Neural progenitor cell (in vitro differentiated cells): Measurements from ENCODE around the gene ZC3H18.

ENCODE experiments used
- CTCF ChIP-seq: fragments of 200-600 bp; sonication (generic); IDR thresholded peaks from 2 replicates; pipeline ENCODE4 v1.5.1; 2017; ENCODE audit warnings: antibody characterized with exemption, mild to moderate bottlenecking
- EZH2 ChIP-seq: fragments of 200-600 bp; sonication (generic); IDR thresholded peaks from 2 replicates; pipeline ENCODE4 v1.6.1; 2017; ENCODE audit warnings: antibody characterized with exemption, mild to moderate bottlenecking, moderate library complexity
- EZH2phosphoT487 ChIP-seq: fragments of 200-600 bp; sonication (generic); IDR thresholded peaks from 2 replicates; pipeline ENCODE4 v1.6.1; 2017; ENCODE audit warnings: antibody characterized with exemption

GRCh38 chr16:88655053-88655732, 85.0 kb downstream of the ZC3H18 start:
- TF ChIP-seq CTCF (no peak), EZH2 (no peak), EZH2phosphoT487 (no peak)
